IPS DF 6.9 (cell line): Measurements from ENCODE around the gene COPS2.

Source experiments
- DNase-seq: peaks from one replicate; pipeline ENCODE4 v3.0.0-alpha.2; 2013; ENCODE audit warnings: low read depth, low spot score
- H3K27ac ChIP-seq: one replicate; pipeline ENCODE4 v1.5.1; 2013; ENCODE audit warnings: low read length, control low read depth
- H3K27me3 ChIP-seq: 2 replicates; pipeline ENCODE4 v1.6.1; 2013; ENCODE audit warnings: mild to moderate bottlenecking, low read length; ENCODE audit not compliant: control insufficient read depth, insufficient read depth
- H3K36me3 ChIP-seq: 2 replicates; pipeline ENCODE4 v1.6.1; 2013; ENCODE audit warnings: low read length; ENCODE audit not compliant: control insufficient read depth, insufficient read depth
- H3K4me1 ChIP-seq: 2 replicates; pipeline ENCODE4 v1.6.1; 2013; ENCODE audit warnings: low read length; ENCODE audit not compliant: control insufficient read depth, insufficient read depth
- H3K4me3 ChIP-seq: 2 replicates; pipeline ENCODE4 v1.5.1; 2013; ENCODE audit warnings: mild to moderate bottlenecking, low read length
- H3K9me3 ChIP-seq: 2 replicates; pipeline ENCODE4 v1.6.1; 2013; ENCODE audit warnings: low read length, inconsistent platforms; ENCODE audit not compliant: control insufficient read depth, insufficient read depth
- WGBS: extraction: QIAGEN DNeasy Blood & Tissue Kit; methylation state at CpG from one replicate; pipeline ENCODE4 v1.1.7; 2013; ENCODE audit warnings: mixed read lengths, missing lambda C conversion rate; ENCODE audit not compliant: insufficient read length, insufficient coverage; 5-methylcytosine and 5-hydroxymethylcytosine counted together

Gene COPS2

GRCh38 chr15:49103002-49103401 is 52.4 kb downstream of the COPS2 start:
- Histone ChIP-seq H3K4me1 (no peaks in the 10 kb centered on the region), H3K27me3 (no peaks in the 10 kb centered on the region), H3K9me3 (no peaks in the 10 kb centered on the region), H3K36me3 (no peaks in the 10 kb centered on the region; the same call in 1 of the 2 replicates), H3K27ac (no peak overlapping the region), H3K4me3 (no peak overlapping the region)
- no peak for DNase-seq
- WGBS = no CpG with 5 or more reads among the region's 2 CpGs

DNA sequence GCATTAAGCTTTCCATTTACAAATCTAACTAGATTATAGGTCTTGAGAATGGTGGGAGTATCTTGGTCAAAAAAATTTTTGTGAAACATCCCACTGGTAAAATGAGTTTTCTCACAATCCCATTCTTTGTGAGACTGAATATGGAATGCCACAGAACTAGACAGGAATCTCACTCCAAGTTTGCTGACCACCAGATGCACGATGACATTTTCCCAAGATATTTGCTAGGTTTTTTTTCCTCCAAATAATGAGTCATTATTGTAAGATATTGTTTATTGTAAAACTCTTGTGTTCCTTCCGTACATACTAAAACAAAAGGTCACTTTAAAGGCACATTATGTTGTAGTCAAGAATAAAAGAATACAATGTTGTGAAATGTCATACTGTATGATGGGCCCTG is 53.9 kb downstream of the COPS2 start:
- Histone ChIP-seq H3K36me3 (no peaks in the 10 kb centered on the region; the same call in 1 of the 2 replicates), H3K27me3 (no peaks in the 10 kb centered on the region), H3K27ac (no peak overlapping the region), H3K4me1 (no peaks in the 10 kb centered on the region), H3K9me3 (no peaks in the 10 kb centered on the region), H3K4me3 (no peak overlapping the region)
- WGBS = no CpG with 5 or more reads among the region's 2 CpGs
- no peak for DNase-seq

- no peaks in the 10 kb centered on the region for H3K27me3 ChIP-seq
- no peaks in the 10 kb centered on the region for H3K36me3 ChIP-seq
- H3K4me1 ChIP-seq = no peaks in the 10 kb centered on the region
- no peak overlapping the region for H3K4me3 ChIP-seq
- no peaks in the 10 kb centered on the region for H3K9me3 ChIP-seq
- DNase-seq = no peak
- H3K27ac ChIP-seq = no peak overlapping the region
Measured at GRCh38 chr15:49096090-49096750, 59.2 kb downstream of the COPS2 start.

DNA sequence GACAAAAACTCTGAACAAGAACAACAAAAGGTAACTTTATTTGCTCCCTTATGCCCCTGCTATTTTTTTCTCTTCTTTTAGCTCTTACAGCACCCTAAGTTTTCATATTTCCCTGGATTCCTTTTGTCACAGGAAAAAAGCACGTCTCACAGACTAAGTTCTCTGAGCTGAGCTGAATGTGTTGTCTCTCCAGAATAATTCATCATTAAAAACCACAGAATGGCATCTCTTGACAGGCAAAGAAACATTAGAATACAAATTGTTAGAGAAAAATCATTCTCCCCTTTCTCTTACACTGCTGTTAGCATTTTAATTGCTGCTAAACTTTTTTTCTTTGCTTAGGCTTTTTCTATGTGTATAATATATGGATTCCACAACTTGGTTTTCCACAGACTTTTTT is 60.5 kb downstream of the COPS2 start:
- H3K27me3 ChIP-seq = no peaks in the 10 kb centered on the region
- no peak for DNase-seq
- no peaks in the 10 kb centered on the region for H3K36me3 ChIP-seq
- no peaks in the 10 kb centered on the region for H3K4me1 ChIP-seq
- no peak overlapping the region for H3K4me3 ChIP-seq
- WGBS = no CpG with 5 or more reads among the region's 1 CpG
- no peaks in the 10 kb centered on the region for H3K9me3 ChIP-seq
- H3K27ac ChIP-seq = no peak overlapping the region

GRCh38 chr15:49093252-49094105 is 61.9 kb downstream of the COPS2 start:
- no peaks in the 10 kb centered on the region for H3K27me3 ChIP-seq
- DNase-seq = no peak
- no peaks in the 10 kb centered on the region for H3K4me1 ChIP-seq
- no peak overlapping the region for H3K27ac ChIP-seq
- H3K36me3 ChIP-seq = no peaks in the 10 kb centered on the region
- no peaks in the 10 kb centered on the region for H3K9me3 ChIP-seq
- WGBS = no CpG with 5 or more reads among the region's 4 CpGs
- H3K4me3 ChIP-seq = no peak overlapping the region

DNA sequence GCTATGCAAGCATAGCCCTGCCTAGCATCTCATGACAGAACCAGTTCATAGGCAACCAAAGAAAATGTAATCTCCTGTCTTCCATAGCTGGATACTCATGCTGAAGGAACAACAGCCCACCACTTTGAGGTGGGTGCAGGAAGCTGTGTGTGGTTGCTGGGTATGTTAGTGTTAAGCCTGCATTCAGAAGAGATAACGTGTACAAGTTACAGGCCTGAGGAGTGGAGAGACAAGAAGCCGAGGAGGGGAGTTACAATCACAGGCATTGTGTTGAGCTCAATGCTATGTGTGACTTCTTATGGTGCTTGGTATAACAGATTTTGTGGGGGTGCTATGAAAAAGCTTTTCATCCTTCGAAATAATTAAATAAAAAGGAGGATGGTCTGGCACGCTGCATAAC is 66.4 kb downstream of the COPS2 start:
- no peaks in the 10 kb centered on the region for H3K9me3 ChIP-seq
- H3K36me3 ChIP-seq = no peaks in the 10 kb centered on the region
- no peaks in the 10 kb centered on the region for H3K4me1 ChIP-seq
- WGBS = no CpG with 5 or more reads among the region's 4 CpGs
- no peak overlapping the region for H3K27ac ChIP-seq
- H3K27me3 ChIP-seq = no peaks in the 10 kb centered on the region
- no peak overlapping the region for H3K4me3 ChIP-seq
- DNase-seq = no peak

DNA sequence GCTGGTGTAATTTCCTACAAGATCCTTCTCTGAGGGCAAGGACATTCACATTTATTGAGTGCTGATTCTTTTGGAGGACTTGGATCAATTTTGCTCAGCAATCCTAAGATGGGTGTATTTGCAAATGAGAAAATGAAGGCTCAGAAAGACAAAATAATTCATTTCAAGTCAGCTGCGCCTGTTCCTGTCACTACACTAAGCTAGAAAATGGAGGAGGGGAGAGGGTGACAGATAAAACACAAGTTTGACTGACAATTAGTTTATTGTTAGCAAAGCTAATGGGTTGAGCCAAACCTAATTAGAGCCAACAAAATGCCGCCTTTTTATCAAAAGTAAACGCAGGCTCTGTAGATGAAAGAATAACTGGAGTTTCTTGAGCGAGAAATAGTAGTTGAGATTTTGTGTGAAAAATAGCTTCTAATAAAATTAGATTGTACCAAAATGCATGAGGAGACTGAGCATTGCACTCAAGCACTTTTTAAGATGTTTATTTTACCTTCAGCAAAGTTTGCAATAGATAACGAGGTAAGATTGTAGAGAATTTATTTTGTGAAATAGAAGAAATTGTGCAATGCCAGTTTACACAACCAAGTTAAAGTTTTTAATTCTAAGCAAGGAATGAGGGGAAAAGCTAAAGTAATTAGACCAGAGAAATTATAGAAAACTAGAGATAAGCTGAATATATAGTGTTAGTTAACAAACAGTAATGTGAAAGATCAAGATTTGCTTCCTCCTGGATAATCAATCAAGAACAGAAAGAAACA is 69.5 kb downstream of the COPS2 start:
- no peak overlapping the region for H3K27ac ChIP-seq
- DNase-seq = no peak
- H3K4me3 ChIP-seq = no peak overlapping the region
- H3K4me1 ChIP-seq = no peaks in the 10 kb centered on the region
- no peaks in the 10 kb centered on the region for H3K9me3 ChIP-seq
- 100% methylated on average over 2 of the region's 5 CpGs for WGBS
- no peaks in the 10 kb centered on the region for H3K36me3 ChIP-seq
- H3K27me3 ChIP-seq = no peaks in the 10 kb centered on the region

- Histone ChIP-seq H3K4me1 (no peaks in the 10 kb centered on the region), H3K36me3 (no peaks in the 10 kb centered on the region), H3K9me3 (no peaks in the 10 kb centered on the region), H3K4me3 (no peak overlapping the region), H3K27me3 (no peaks in the 10 kb centered on the region), H3K27ac (no peak overlapping the region)
- no CpG with 5 or more reads among the region's 3 CpGs for WGBS
- no peak for DNase-seq
Measured at GRCh38 chr15:49084285-49084570, 71.2 kb downstream of the COPS2 start.

DNA sequence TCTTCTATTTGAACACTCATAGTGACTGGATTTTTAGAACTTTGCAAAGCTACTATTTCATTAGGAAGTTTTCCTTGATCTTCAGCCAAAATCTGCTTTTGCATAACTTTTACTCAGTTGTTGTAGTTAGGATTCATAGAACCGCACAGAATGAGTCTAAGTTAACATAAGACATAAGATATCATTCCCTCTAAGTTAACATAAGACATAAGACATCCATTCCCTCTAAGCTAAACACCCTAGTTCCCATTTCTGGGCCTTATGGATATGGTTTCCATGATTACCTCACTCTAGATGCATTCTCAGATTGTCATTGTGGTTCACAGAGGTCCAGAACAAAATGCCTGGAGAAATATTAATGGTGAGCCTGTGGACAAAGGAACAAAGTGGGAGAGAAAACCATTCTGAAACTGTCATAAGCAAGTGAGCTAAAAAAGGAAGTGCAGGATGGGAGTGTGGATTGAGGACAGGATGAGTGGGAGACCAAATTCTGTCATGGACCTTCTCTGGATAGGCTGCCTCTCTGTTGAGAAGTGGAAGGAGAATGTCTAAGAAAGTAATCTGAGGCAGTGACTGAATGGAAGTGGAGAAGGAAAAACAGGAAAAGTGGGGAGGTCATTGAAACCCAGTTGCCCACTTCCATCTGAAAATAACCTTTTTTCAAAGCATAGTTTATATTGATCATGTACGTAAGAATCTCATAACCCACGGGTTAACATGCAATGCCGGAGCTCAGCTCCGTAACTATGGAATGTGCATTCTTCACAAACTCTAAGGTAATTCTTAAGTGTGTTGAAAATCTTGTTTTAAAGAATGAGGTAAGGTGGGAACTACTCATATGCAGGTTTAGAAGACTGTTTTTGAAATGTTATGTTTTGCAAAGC is 71.8 kb downstream of the COPS2 start:
- DNase-seq = no peak
- Histone ChIP-seq H3K27ac (no peak overlapping the region), H3K9me3 (no peaks in the 10 kb centered on the region), H3K36me3 (no peaks in the 10 kb centered on the region), H3K4me3 (no peak overlapping the region), H3K27me3 (no peaks in the 10 kb centered on the region), H3K4me1 (no peaks in the 10 kb centered on the region)
- no CpG with 5 or more reads among the region's 5 CpGs for WGBS

DNA sequence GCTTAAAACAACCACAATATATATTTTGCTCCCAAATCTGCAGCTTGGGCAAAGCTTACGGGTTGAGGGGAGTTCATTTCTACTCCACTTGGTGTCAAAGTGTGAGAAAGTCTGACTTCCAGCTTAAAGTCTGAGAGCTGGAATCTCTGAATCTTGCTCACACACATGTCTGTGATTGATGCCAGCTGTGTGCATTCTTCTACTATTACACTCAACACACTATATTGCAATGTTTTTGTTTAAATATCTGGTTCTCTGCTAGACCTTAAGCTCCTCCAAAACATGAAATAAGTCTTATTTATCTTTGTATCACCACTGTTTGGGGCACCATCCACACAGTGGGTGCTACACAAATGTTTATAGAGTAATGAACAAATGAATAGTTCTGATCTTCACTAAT is 72.4 kb downstream of the COPS2 start:
- no CpG with 5 or more reads among the region's 1 CpG for WGBS
- Histone ChIP-seq H3K9me3 (no peaks in the 10 kb centered on the region), H3K27ac (no peak overlapping the region), H3K4me3 (no peak overlapping the region), H3K27me3 (no peaks in the 10 kb centered on the region), H3K4me1 (no peaks in the 10 kb centered on the region), H3K36me3 (no peaks in the 10 kb centered on the region)
- no peak for DNase-seq
